GM21381 (cell line): ENCODE data around the gene GCNT1.
"Not testable (repeated sequence)": the region's sequence is repeated elsewhere in the genome, so short reads cannot be mapped to it uniquely, and the experiment has no call there.

Experiments
- ATAC-seq: cut with Tn5 transposase; IDR thresholded peaks from one replicate; pipeline ENCODE4 v1.9.1; 2021; ENCODE audit warnings: mild to moderate bottlenecking, moderate library complexity; ENCODE audit not compliant: unreplicated experiment

GCNT1 gene

DNA sequence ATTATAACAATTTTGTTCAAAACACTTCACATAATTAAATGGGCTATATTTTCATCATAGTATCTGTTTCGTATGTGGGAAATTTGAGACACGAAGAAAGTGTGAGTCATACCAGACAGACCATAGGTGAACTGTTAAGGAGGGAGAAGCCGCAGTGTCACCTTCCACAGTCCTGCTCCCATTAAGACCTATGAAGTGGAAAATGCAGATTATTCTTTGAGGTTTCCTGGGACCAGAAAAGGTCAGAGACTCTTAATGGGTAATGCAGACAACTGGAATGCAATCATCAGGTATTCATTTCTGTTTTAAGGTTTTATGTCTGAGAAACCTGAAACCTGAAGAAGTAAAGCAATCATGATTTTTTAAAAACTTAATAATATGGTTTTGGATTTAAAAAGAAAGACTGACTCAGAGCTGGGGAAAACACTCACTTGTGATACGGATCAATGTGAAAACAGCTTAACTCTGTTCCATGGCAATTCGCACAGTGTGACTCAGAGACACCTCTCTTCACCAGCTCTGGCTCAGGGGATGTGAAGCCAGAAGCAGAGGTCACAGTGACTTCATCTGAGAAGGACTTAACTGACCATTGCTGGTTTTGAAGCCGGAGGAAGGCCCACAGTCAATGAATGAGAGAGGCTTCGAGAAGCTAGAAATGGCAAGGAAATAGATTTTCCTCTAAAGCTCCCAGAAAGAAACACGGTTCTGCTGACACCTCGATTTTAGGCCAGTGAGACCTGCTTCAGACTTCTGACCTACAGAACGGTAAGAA, 17.2 kb upstream of the GCNT1 start:
- ATAC-seq = peak; percentile 48

DNA sequence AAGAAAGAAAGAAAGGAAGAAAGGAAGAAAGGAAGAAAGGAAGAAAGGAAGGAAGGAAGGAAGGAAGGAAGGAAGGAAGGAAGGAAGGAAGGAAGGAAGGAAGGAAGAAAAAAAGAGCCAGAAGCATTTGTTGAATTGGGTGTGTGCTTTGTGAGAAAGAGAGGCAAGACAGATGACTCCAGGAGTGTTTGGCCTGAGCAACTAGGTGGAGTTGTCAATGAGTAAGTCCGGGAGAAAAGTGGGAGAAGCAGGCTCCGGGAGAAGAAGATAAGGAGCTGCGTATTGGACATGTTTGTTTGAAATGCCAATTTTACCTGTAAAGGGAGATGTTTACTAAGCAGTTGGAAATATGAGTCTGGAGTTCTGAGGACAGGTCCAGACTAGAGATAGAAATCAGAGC, 15.1 kb upstream of the GCNT1 start:
- ATAC-seq = no peak

DNA sequence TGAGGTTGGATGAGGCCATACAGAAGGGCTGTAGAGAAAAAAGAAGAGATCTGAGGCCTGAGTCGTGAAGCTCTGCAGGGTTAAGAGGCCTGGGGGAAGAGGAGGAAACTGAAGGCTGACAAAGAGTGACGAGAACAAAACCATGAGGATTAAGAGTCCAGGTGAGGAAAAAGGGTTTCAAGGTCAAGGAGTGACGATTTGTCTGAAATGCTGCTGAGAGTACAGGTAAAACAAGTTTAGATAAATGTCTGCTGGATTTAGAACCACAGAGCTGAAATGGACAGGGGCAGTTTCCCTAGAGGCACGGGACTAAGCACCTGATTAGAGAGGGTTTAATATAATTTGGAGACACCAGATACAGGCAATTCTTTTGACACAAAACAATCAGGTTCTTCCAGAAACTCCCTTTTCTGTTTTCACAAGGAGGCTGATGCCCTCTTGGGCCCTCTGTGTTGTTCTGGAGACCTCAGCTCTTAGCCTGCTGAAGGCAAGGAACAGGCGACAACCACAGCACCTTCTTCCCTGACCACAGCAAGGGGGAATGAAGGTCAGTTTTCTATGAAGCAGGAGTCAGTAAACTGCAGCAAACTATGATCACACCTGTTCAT, 14.6 kb upstream of the GCNT1 start:
- no peak for ATAC-seq

DNA sequence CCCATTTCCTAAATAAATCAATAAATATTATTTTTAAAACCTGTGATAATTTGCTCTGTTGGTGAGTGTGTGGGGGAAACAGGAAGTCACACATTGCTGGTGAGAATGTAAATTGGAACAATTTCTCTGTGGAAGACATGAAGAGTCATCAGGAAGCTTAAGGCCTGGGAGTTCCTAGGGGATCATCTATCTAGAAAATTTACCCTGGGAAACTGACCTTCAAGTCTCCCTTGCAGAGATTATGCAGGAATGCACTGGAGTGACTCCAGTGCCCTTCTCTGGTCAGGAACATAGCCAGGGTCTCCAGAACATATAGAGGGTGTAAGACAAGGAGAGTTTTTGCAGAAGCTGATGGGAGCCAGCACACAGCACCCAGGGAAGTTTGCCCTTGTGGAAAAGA, 13.0 kb upstream of the GCNT1 start:
- ATAC-seq = no peak

- no peak for ATAC-seq
Measured at GRCh38 chr9:76448501-76448900, 10.5 kb upstream of the GCNT1 start.

DNA sequence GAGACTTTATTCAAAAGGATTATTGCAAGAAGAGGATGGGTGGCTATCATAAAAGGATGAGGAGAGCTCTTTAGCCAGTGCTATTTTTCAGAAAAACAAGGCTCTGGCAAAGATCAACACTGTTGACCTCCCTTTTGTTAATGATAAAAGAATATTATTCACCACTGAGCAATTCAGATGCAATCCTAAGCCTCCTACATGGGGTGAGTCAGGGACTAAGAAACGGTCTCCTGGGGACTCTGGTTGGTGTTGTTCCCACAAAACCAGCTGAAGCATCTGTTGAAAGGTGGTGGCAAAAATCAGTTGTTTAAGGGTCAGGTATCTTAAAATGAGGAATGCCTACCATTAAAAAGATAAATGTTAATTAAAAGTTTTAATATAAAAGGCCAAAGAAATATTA, 7.7 kb upstream of the GCNT1 start:
- no peak for ATAC-seq

GRCh38 chr9:76452839-76453238, 6.1 kb upstream of the GCNT1 start:
- ATAC-seq = no peak

DNA sequence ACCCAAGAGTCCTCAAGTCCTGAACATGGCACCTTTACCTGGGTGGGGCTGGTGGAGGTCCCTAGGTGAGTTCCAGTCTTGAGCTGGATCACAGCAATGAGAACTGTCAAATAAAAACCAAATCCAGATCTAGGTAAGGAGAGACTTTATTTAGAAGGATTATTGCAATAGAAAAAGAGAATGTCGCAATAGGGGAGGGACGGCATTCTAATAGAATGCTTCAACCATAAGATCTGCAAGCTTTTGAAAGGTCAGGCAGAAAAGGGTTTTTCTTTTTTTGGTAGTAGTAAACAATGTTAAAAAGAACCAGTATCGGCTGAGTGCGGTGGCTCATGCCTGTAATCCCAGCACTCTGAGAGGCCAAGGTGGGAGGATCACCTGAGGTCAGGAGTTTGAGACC, 5.2 kb upstream of the GCNT1 start:
- ATAC-seq = no peak

DNA sequence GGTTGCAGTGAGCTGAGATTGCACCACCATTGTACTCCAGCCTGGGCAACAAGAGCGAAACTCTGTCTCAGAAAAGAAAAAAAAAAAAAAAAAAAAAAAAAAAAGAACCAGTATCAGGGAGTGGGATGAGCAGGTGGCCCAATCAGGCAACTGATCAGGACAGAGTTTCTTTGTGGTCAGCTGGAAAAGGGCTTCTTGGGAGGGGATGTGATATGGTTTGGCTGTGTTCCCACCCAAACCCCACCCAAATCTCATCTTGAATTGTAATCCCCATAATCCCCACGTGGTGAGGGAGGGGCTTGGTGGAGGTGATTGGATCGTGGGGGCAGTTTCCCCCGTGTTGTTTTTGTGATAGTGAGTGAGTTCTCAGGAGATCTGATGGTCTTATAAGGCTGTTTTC, 4.7 kb upstream of the GCNT1 start:
- ATAC-seq = no peak

GRCh38 chr9:76456202-76456926, 2.6 kb upstream of the GCNT1 start:
- ATAC-seq = no peak

- no peak for ATAC-seq
Measured at GRCh38 chr9:76459694-76460635, 983 bp downstream of the GCNT1 start.

DNA sequence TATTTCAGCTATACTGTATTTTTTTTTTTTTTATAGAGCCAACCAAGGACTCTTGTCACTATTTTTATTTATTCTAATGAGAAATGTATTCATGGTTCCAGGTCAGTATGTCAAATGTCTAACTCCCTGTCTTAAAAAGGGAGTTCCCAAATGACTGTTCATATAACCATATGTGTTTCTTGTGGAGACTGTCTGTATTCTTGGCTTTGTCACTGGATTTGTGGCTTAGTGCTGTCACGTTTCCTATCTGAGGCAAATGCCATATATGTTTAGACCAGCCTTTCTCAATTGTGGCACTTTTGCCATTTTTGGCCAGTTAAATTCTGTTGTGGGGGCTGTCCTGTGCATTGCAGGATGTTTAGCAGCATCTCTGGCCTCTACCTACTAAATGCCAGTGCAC, 3.1 kb downstream of the GCNT1 start:
- ATAC-seq = no peak

- peak; percentile 42 for ATAC-seq
Measured at GRCh38 chr9:76463211-76463610, 4.2 kb downstream of the GCNT1 start.

DNA sequence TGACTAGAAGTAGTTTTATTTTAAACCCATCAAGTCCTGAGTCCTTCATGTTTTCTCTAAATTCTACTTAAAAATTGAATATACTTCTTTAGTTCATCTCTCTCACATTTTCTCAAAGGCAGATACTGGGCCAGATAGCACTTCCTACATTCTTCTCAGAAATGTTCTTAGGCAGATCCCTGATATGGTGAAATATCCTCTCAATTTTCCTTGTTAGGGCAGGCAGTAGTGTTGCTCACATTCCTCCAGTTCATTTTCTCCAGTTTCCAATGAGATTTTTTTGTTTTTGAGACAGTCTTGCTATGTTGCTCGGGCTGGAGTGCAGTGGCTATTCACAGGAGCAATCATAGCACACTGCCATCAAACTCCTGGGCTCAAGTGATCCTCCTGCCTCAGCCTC, 5.7 kb downstream of the GCNT1 start:
- ATAC-seq = no peak

GRCh38 chr9:76465442-76466298, 6.7 kb downstream of the GCNT1 start:
- no peak for ATAC-seq

- ATAC-seq = no peak
Measured at GRCh38 chr9:76466299-76466605, 7.3 kb downstream of the GCNT1 start.

DNA sequence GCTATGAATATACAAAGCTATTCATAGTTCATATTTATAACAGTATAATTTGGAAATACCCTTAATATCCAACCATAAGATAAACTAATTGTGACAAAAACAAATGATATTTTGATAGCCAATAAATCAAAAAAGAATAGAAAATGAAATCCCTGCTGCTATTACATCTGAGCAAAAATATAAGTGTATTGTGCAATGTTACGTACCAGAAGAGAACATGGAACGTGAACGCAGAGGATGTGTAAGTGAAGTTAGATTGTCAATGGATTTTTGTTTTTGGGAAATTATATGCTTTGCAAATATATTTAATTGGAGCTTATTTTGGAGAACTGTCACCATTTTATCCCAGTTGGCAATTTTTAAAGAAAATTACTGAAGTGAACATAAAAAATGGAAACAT, 15.4 kb downstream of the GCNT1 start:
- no peak for ATAC-seq

DNA sequence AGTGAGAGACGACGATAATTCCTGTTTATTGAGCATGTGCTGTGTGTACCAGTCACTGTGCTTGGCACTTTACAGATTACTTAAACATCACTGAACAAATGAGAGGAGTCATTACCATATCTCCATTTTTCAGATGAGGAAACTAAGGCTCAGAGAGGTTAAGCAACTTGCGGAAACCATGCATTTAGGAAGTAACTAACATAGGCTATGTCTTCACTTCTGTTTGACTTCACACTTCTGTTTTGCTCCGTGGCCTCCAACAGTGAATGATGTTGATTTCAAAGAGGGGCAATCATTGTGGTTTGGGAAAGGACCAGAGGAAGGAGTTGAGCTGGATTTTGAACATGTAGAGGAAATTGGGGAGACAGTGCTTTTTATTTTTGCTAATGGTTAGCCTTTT, 16.7 kb downstream of the GCNT1 start:
- no peak for ATAC-seq

DNA sequence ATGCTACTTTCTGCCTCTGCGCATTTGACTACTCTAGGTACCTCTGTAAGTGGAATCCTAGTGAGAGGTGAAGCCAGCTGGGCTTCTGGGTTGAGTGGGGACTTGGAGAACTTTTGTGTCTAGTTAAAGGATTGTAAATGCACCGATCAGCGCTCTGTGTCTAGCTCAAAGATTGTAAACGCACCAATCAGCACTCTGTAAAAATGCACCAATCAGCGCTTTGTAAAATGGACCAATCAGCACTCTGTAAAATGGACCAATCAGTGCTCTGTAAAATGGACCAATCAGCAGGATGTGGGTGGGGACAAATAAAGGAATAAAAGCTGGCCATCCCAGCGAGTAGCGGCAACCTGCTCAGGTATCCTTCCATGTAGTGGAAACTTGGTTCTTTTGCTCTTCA, 18.8 kb downstream of the GCNT1 start:
- ATAC-seq = not testable (repeated sequence)

- ATAC-seq = no peak
Measured at GRCh38 chr9:76478226-76478625, 19.2 kb downstream of the GCNT1 start.
